ENCODE measurements around the gene COL6A2. TPM values are rescaled to one million over a fixed set of nuclear protein-coding genes. Genes with fewer than 3 reads are reported as not detected.
A peak's percentile ranks its signal among the peaks of the same experiment; 100 is the strongest.
"Not testable (repeated sequence)": the region's sequence is repeated elsewhere in the genome, so short reads cannot be mapped to it uniquely, and the experiment has no call there.

Gene COL6A2
- total RNA-seq, 2 donors from 2014 or later = 259 to 377 TPM

DNA sequence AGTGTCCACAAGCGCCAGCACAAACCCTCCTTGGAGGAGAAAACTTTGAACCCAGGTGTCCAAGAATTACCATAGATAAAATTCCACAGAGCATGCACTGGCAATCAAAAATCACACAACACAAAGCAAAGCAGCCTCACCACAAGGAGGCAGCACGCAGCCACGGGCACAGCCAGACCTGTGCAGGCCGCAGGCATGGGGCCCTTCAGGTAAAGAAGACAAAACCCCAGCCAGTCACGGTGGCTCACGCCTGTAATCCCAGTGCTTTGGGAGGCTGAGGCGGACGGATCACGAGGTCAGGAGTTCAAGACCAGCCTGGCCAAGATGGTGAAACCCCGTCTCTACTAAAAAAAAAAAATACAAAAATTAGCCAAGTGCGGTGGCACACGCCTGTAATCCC, 49.5 kb downstream of the COL6A2 start:
- H3K27me3 Mint-ChIP-seq (ENCODE audit: insufficient read depth); H3K4me3 ChIP-seq (ENCODE audit: low read length); H3K4me3 Mint-ChIP-seq; H3K36me3 ChIP-seq (ENCODE audit: control insufficient read depth, insufficient read depth, low read length); H3K27ac ChIP-seq (ENCODE audit: low read depth, low read length); H3K4me1 Mint-ChIP-seq; H3K9me3 ChIP-seq (ENCODE audit: control insufficient read depth, low read length); H3K4me1 ChIP-seq (ENCODE audit: control insufficient read depth, insufficient read depth, low read length); H3K36me3 Mint-ChIP-seq (ENCODE audit: low read depth); H3K9me3 Mint-ChIP-seq; H3K9ac ChIP-seq (ENCODE audit: extremely low read depth, low read length, poor library complexity, severe bottlenecking); H3K27me3 ChIP-seq (ENCODE audit: control insufficient read depth, insufficient read depth, low read length, poor library complexity, severe bottlenecking): not testable (repeated sequence)
- WGBS, 2 experiments (ENCODE audit: insufficient coverage in 1 of 2, insufficient read length in 1 of 2) = 82 to 87% methylated on average over 11 to 12 of the region's 12 CpGs
- peak; percentile 89 for DNase-seq
- H3K27ac Mint-ChIP-seq = peak overlapping the region; percentile 58
- TF ChIP-seq, protein P1, sequence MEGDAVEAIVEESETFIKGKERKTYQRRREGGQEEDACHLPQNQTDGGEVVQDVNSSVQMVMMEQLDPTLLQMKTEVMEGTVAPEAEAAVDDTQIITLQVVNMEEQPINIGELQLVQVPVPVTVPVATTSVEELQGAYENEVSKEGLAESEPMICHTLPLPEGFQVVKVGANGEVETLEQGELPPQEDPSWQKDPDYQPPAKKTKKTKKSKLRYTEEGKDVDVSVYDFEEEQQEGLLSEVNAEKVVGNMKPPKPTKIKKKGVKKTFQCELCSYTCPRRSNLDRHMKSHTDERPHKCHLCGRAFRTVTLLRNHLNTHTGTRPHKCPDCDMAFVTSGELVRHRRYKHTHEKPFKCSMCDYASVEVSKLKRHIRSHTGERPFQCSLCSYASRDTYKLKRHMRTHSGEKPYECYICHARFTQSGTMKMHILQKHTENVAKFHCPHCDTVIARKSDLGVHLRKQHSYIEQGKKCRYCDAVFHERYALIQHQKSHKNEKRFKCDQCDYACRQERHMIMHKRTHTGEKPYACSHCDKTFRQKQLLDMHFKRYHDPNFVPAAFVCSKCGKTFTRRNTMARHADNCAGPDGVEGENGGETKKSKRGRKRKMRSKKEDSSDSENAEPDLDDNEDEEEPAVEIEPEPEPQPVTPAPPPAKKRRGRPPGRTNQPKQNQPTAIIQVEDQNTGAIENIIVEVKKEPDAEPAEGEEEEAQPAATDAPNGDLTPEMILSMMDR (conservative IDR thresholded peaks at IDR 0.05) = peak; percentile 86

DNA sequence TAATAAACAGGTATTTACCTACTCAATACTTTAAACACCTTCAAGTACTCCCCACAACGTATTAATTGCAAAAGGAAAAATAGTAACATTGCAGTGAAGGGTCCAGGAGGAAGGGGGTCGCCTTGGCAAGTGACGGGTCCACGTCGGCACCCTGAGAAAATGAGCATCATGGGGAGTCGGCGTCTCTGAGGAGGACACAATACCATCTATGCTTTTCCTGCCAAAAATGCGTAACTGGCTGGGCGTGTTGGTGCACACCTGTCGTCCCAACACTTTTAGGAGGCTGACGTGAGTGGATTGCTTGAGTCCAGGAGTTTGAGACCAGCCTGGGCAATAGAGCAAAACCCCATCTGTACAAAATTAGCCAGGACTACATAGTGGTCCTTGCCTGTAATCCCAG, 50.2 kb downstream of the COL6A2 start:
- WGBS, 2 experiments (ENCODE audit: insufficient coverage in 1 of 2, insufficient read length in 1 of 2) = 95 to 98% methylated on average over 8 to 11 of the region's 11 CpGs

GRCh38 chr21:46149205-46149901, 51.4 kb downstream of the COL6A2 start:
- Mint-ChIP-seq H3K4me1 (peaks cover 3% of the 10 kb centered on the region), H3K27ac (no peak overlapping the region), H3K9me3 (peaks cover 3% of the 10 kb centered on the region), H3K36me3 (ENCODE audit: low read depth) (no peaks in the 10 kb centered on the region), H3K27me3 (ENCODE audit: insufficient read depth) (no peaks in the 10 kb centered on the region), H3K4me3 (no peak overlapping the region)
- Histone ChIP-seq H3K27ac (ENCODE audit: low read depth, low read length) (no peak overlapping the region), H3K27me3 (ENCODE audit: control insufficient read depth, insufficient read depth, low read length, poor library complexity, severe bottlenecking) (no peaks in the 10 kb centered on the region), H3K9ac (ENCODE audit: extremely low read depth, low read length, poor library complexity, severe bottlenecking) (no peak overlapping the region), H3K4me1 (ENCODE audit: control insufficient read depth, insufficient read depth, low read length) (peaks cover 9% of the 10 kb centered on the region), H3K9me3 (ENCODE audit: control insufficient read depth, low read length) (no peaks in the 10 kb centered on the region), H3K4me3 (ENCODE audit: low read length) (no peak overlapping the region), H3K36me3 (ENCODE audit: control insufficient read depth, insufficient read depth, low read length) (no peaks in the 10 kb centered on the region)
- TF ChIP-seq, protein P1 (conservative IDR thresholded peaks at IDR 0.05) = no peak
- 88 to 90% methylated on average over 16 to 22 of the region's 22 CpGs for WGBS, 2 experiments (ENCODE audit: insufficient coverage in 1 of 2, insufficient read length in 1 of 2)
- DNase-seq = no peak

More for the DNA sequence above, 50.2 kb downstream of the COL6A2 start:
- DNase-seq = no peak
- Mint-ChIP-seq H3K36me3 (ENCODE audit: low read depth) (no peaks in the 10 kb centered on the region), H3K27ac (no peak overlapping the region), H3K4me1 (peaks cover 3% of the 10 kb centered on the region), H3K4me3 (no peak overlapping the region), H3K27me3 (ENCODE audit: insufficient read depth) (no peaks in the 10 kb centered on the region), H3K9me3 (peaks cover 3% of the 10 kb centered on the region)
- Histone ChIP-seq H3K4me1 (ENCODE audit: control insufficient read depth, insufficient read depth, low read length) (peaks cover 2% of the 10 kb centered on the region), H3K27me3 (ENCODE audit: control insufficient read depth, insufficient read depth, low read length, poor library complexity, severe bottlenecking) (no peaks in the 10 kb centered on the region), H3K9ac (ENCODE audit: extremely low read depth, low read length, poor library complexity, severe bottlenecking) (no peak overlapping the region), H3K36me3 (ENCODE audit: control insufficient read depth, insufficient read depth, low read length) (no peaks in the 10 kb centered on the region), H3K9me3 (ENCODE audit: control insufficient read depth, low read length) (no peaks in the 10 kb centered on the region), H3K4me3 (ENCODE audit: low read length) (no peak overlapping the region), H3K27ac (ENCODE audit: low read depth, low read length) (no peak overlapping the region)
- TF ChIP-seq, protein P1 (conservative IDR thresholded peaks at IDR 0.05) = no peak
